Measurements from ENCODE around the gene RTN4R.

GRCh38 chr22:20198557-20199319 lies 69.4 kb downstream of the RTN4R start:
- TF ChIP-seq POLR2A (IDR thresholded peaks at IDR 0.05): no peak
- no peak for TF ChIP-seq CTCF (IDR thresholded peaks at IDR 0.05)

Measured in adrenal gland (tissue), 5 donors.